ENCODE data around the gene PRX. TPM values are rescaled to one million over a fixed set of nuclear protein-coding genes. Genes with fewer than 3 reads are reported as not detected.
"Not testable (repeated sequence)": the region's sequence is repeated elsewhere in the genome, so short reads cannot be mapped to it uniquely, and the experiment has no call there.

Gene PRX
- total RNA-seq, 1 donor from 2014 or later, result 36.2 TPM

DNA sequence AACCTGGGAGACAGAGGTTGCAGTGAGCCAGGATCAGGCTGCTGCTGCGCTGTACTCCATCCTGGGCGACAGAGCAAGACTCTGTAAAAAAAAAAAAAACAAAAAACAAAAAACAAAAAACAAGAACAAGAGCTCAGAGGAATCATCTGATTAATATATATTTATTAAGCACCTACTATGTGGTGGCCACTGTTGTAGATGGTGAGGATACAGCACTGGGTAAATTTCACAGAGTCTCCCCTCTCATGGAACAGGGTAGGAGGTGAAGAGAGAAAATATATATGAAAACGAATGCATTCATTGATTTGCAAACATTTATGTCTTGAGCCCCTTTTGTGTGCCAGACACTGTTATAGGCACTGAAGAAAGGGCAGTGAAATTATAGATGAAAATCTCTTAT lies 18.5 kb upstream of the PRX start:
- H3K4me3 ChIP-seq, result no peak overlapping the region
- no peak for DNase-seq
- peak overlapping the region; percentile 95 for H3K27ac ChIP-seq
- TF ChIP-seq, protein P1, sequence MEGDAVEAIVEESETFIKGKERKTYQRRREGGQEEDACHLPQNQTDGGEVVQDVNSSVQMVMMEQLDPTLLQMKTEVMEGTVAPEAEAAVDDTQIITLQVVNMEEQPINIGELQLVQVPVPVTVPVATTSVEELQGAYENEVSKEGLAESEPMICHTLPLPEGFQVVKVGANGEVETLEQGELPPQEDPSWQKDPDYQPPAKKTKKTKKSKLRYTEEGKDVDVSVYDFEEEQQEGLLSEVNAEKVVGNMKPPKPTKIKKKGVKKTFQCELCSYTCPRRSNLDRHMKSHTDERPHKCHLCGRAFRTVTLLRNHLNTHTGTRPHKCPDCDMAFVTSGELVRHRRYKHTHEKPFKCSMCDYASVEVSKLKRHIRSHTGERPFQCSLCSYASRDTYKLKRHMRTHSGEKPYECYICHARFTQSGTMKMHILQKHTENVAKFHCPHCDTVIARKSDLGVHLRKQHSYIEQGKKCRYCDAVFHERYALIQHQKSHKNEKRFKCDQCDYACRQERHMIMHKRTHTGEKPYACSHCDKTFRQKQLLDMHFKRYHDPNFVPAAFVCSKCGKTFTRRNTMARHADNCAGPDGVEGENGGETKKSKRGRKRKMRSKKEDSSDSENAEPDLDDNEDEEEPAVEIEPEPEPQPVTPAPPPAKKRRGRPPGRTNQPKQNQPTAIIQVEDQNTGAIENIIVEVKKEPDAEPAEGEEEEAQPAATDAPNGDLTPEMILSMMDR (IDR thresholded peaks at IDR 0.05), result no peak
- no peaks in the 10 kb centered on the region for H3K36me3 ChIP-seq
- H3K27me3 ChIP-seq, result no peaks in the 10 kb centered on the region
- peaks cover 21% of the 10 kb centered on the region for H3K4me1 ChIP-seq
- intact Hi-C loops (cut with DNase I), result no loop called here
- ATAC-seq, result no peak
- no peaks in the 10 kb centered on the region for H3K9me3 ChIP-seq

DNA sequence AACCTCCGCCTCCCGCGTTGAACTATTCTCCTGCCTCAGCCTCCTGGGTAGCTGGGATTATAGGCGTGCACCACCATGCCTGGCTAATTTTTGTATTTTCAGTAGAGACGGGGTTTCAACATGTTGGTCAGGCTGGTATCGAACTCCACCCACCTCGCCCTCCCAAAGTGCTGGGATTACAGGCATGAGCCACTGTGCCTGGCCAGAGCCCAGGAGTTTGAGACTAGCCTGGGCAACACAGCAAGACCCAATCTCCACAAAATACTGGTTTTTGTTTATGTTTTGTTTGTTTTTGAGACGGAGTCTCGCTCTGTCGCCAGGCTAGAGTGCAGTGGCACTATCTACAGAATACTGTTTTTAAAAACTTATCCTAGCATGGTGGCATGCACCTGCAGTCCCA lies 17.1 kb upstream of the PRX start:
- DNase-seq; H3K27me3 ChIP-seq; H3K4me3 ChIP-seq; H3K9me3 ChIP-seq; intact Hi-C loops (cut with DNase I); ATAC-seq; H3K36me3 ChIP-seq; H3K27ac ChIP-seq: not testable (repeated sequence)
- H3K4me1 ChIP-seq, result peaks cover 25% of the 10 kb centered on the region

DNA sequence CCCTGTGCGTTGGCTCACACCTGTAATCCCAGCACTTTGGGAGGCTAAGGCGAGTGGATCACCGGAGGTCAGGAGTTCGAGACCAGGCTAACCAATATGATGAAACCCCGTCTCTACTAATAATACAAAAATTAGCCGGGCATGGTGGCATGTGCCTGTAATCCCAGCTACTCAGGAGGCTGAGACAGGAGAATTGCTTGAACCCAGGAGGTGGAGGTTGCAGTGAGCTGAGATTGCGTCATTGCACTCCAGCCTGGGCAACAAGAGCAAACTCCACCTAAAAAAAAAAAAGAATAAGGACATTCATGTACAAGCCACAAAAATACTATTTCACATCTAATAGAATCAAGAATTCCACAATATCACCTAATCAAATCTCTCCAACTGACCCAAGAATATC lies 15.0 kb upstream of the PRX start:
- H3K27me3 ChIP-seq; H3K4me3 ChIP-seq; H3K9me3 ChIP-seq; DNase-seq; H3K36me3 ChIP-seq; H3K27ac ChIP-seq; ATAC-seq; intact Hi-C loops (cut with DNase I): not testable (repeated sequence)
- peaks cover 30% of the 10 kb centered on the region for H3K4me1 ChIP-seq

DNA sequence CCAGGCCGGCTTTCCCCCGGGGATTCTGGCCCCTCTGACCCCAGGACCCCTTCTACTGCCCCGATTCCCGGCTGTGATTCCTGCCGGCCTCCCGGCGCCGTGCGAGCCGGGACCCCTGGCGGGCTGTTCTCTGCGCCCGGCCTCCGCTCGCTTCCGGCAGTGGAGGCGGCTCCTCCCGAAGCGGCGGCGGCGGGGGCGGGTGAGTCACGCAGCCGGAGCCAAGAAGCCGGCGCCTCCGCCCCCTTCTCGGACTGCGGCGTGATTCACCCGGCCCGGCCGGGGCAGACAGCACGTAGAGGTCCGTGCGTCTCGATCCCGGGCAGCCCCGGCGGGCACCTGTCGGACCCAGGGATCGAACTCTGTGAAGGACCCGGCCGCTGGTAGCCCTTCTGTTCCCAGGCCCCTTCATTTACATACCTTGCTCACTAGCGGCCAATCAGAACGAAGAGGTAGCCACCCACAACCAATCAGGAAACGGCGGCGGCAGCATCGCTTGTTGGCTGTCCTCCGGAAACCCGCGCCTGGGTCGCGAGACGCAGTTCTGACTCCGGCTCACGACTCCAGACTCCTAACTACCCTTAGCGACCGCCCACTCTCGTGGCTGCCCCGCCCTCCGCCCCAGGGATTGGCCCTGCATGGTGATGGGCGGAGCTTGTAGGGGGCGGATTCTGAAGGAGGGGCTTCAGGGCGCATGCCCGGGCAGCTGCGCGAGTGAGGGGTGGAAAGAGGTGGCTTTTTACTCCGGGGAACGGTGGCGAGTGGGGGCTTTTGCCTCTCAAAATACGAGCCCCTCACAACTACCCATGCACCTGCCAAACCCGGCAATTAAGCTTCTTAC lies 12.5 kb upstream of the PRX start, which contains the start of gene SERTAD1:
Gene SERTAD1 (minus strand): TSS at position 543 of the 838 bp plus-strand sequence. CDS start 2,446 bp downstream, outside the sequence.
- ATAC-seq, result peak; percentile 93
- intact Hi-C loops (cut with DNase I), result no loop called here
- TF ChIP-seq, protein P1 (IDR thresholded peaks at IDR 0.05), result peak; percentile 75

DNA sequence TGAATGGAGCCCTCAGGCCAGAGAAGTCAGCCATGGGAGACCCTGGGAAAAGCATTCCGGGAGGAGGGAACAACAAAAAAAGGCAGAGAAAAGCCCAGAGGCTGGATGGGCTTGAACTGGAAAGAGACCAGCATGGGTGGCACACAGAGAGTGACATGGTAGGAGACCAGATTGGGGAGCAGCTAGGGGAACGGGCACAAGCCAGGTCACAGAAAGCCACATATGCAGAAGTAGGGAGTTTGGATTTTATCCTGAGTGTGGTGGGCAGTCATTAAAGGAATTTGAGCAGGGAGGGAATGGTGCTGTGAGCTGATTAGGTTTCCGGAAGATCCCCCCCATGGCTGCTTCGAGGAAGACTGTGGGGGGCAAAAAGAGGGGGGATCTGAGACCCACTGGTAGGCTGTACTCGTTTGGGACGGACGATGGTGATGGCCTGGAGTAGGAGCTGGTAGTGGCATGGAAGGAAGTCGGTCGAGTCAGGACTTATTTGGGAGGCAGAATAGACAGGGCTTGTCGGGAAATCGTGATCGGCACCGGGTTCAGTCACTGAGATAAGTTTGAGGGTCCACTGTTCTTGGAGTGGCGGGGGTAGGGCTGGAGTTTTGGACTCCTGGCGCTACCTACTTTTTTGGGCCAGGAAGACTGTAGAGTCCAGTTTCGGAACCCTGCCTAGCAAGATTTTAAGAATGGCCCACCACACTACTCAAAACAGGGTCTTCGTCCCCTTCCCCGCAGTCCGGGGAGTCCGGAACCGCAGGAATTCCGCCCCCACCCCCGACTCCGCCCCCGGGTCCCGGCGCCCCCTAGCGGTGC lies 11.7 kb upstream of the PRX start:
- intact Hi-C loops (cut with DNase I), result no loop called here
- DNase-seq (no peak), ATAC-seq (no peak)
- H3K9me3 ChIP-seq, result no peaks in the 10 kb centered on the region
- no peaks in the 10 kb centered on the region for H3K27me3 ChIP-seq
- H3K27ac ChIP-seq, result peak overlapping the region; percentile 98
- peak overlapping the region; percentile 60 for H3K4me3 ChIP-seq
- TF ChIP-seq, protein P1 (IDR thresholded peaks at IDR 0.05), result no peak
- H3K4me1 ChIP-seq, result peaks cover 42% of the 10 kb centered on the region
- H3K36me3 ChIP-seq, result peaks cover 13% of the 10 kb centered on the region

More for the DNA sequence above, 12.5 kb upstream of the PRX start, which contains the start of gene SERTAD1:
- Histone ChIP-seq H3K36me3 (peaks cover 13% of the 10 kb centered on the region), H3K4me3 (peak within 1 kb of the TSS; percentile 60), H3K4me1 (peaks cover 36% of the 10 kb centered on the region), H3K27me3 (no peaks in the 10 kb centered on the region), H3K9me3 (no peaks in the 10 kb centered on the region), H3K27ac (peak within 1 kb of the TSS; percentile 98)
- peak; percentile 100 for DNase-seq

DNA sequence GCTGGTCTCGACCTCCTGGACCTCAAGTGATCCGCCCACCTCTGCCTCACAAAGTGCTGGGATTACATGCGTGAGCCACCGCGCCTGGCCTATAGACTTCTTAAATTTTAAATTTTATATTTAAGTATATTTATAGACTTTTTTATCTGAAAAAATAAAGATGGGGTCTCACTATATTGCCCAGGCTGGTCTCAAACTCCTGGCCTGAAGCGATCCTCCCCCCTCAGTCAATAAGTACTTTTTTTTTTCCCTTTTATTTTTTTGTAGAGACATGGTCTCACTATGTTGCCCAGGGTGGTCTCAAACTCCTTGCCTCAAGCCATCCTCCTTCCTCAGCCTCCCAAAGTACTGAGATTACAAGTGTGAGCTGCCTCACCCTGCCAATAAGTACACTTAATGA lies 10.8 kb upstream of the PRX start:
- no peak for DNase-seq
- Histone ChIP-seq H3K4me1 (peaks cover 44% of the 10 kb centered on the region), H3K4me3 (peak overlapping the region; percentile 60), H3K27me3 (no peaks in the 10 kb centered on the region), H3K36me3 (peaks cover 13% of the 10 kb centered on the region), H3K27ac (peak overlapping the region; percentile 98), H3K9me3 (no peaks in the 10 kb centered on the region)
- TF ChIP-seq, protein P1 (IDR thresholded peaks at IDR 0.05), result no peak
- intact Hi-C loops (cut with DNase I), result no loop called here
- no peak for ATAC-seq

Data from upper lobe of right lung (tissue), 1 donor.